GM10266 (cell line): ENCODE measurements around the gene NIPAL3.
"Not testable (repeated sequence)": the region's sequence is repeated elsewhere in the genome, so short reads cannot be mapped to it uniquely, and the experiment has no call there.

Experiments used
- DNase-seq: peaks from one replicate; pipeline ENCODE4 v3.0.0; 2012; ENCODE audit errors: extremely low spot score
- TF ChIP-seq, protein P1 (sequence below): IDR thresholded peaks from 2 replicates; pipeline ENCODE4 v1.5.1; 2012; ENCODE audit warnings: mild to moderate bottlenecking, low read depth; ENCODE audit not compliant: control insufficient read depth, insufficient read depth; ENCODE audit errors: missing control alignments

The NIPAL3 gene

DNA sequence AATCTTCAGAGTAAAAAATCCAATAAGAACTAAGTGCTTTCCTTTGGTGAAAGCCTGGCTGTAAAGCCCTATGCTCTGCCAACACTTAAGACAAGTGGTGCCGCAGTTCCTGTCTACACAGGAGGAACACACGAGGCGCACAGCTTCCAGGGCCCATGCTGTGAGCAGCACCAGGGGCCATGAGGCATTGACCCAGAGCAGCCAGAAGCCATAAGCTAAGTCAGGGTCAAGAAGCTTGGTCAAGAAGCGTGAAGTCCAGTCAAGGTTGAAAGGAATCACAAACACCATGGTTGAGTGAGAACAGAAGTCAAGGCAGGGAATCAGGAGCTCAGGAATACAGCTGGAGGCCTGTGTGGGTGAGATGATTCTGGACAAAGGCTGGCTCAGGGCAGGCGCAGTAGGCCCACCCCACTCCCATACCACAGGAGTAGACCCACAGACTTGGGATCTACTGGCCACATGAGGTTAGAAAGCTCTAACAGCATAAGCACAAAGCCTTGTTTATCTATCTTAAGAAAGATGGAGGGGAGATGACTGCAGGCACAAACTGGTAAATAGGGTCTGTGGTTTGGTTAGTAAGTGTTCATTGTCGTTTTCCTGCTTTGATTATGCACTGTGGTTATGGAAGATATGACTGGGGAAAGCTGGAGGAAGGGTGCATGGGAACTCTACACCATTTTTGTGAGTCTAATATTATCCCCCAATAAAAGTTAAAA is 44.1 kb downstream of the NIPAL3 start:
- no peak for DNase-seq
- TF ChIP-seq, protein P1, sequence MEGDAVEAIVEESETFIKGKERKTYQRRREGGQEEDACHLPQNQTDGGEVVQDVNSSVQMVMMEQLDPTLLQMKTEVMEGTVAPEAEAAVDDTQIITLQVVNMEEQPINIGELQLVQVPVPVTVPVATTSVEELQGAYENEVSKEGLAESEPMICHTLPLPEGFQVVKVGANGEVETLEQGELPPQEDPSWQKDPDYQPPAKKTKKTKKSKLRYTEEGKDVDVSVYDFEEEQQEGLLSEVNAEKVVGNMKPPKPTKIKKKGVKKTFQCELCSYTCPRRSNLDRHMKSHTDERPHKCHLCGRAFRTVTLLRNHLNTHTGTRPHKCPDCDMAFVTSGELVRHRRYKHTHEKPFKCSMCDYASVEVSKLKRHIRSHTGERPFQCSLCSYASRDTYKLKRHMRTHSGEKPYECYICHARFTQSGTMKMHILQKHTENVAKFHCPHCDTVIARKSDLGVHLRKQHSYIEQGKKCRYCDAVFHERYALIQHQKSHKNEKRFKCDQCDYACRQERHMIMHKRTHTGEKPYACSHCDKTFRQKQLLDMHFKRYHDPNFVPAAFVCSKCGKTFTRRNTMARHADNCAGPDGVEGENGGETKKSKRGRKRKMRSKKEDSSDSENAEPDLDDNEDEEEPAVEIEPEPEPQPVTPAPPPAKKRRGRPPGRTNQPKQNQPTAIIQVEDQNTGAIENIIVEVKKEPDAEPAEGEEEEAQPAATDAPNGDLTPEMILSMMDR = no peak

DNA sequence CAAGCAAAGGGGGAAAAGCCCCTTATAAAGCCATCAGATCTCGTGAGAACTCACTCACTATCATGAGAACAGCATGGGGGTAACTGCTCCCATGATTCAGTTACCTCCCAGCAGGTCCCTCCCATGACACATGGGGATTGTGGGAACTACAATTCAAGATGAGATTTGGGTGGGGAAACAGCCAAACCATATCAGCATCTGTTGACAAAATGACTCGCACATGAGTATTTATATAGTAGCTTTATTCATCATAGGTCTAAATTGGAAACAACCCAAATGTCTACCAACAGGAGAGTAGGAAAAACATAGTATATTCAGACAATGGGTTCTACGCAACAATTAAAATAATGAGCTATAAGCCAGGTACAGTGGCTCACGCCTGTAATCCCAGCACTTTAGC is 46.5 kb downstream of the NIPAL3 start:
- DNase-seq = not testable (repeated sequence)

- TF ChIP-seq, protein P1 = no peak
- no peak for DNase-seq
Observed at GRCh38 chr1:24463776-24464735, 48.5 kb downstream of the NIPAL3 start.

DNA sequence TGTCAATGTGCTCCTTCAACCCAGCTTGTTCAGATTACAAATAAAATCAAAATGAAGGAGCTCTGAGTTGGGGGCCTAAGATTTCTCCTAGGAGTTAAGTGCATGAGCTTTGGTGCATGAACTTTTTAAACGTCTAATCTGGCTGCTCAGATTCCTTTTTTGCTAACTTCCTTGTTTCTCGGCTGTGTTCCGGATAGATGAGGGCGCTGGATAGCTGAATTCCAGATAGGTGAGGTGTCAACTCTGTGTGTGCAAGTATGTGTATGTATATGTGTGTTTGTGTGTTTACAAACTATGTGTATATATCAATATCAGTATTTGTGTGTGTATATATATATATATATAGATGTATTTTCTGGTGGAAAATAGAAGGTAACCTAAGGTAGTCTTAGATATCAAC is 49.5 kb downstream of the NIPAL3 start:
- TF ChIP-seq, protein P1 = no peak
- no peak for DNase-seq

GRCh38 chr1:24465638-24466037 is 50.0 kb downstream of the NIPAL3 start:
- DNase-seq = no peak
- TF ChIP-seq, protein P1 = no peak

- no peak for DNase-seq
- TF ChIP-seq, protein P1 = no peak
Observed at GRCh38 chr1:24468685-24469316, 53.2 kb downstream of the NIPAL3 start.

DNA sequence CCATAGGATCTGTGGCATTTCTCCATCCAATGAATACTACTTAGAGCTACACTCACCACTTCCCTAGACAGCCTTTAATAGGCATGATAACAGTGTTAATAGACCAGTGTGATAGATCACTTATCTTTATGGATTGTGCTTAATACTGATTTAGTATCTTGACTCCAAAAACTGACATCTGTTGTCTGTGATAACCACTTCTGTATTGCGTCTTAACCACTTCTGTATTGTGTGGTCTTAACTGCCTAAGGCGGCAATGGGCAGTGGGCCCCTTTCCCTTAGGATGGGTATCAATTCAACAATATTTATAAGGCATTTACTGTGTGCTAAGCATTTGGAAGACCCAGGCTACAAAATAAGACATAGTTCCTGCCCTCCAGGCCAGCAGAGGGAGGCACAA is 55.0 kb downstream of the NIPAL3 start:
- TF ChIP-seq, protein P1 = no peak
- no peak for DNase-seq
